Endothelial cell of umbilical vein (primary cell): Measurements from ENCODE around the gene GRK4. TPM values are rescaled to one million over a fixed set of nuclear protein-coding genes. Genes with fewer than 3 reads are reported as not detected.

ENCODE experiments used
- BruUV-seq: library from RNA; stranded (reverse); fragments of 400-500 nt; replicated peaks from 2 replicates; lab custom pipeline; 2021; lab: Mats Ljungman, UMichigan
- CTCF ChIA-PET: fragments of 300-600, 350-600 bp; sonication (Branson Sonifier 250); formaldehyde crosslinking; loops from one replicate; lab custom pipeline; 2021; ENCODE audit warnings: antibody characterized with exemption, inconsistent platforms; lab: Charles Lee
- POLR2A ChIA-PET: fragments of 300-600, 350-600 bp; sonication (Branson Sonifier 250); formaldehyde crosslinking; loops from one replicate; lab custom pipeline; 2021; ENCODE audit warnings: antibody characterized with exemption, inconsistent platforms; lab: Charles Lee
- DNase-seq: peaks from one replicate; pipeline ENCODE4 v3.0.0-alpha.2; 2011; ENCODE audit warnings: low read depth, low spot score
- FAIRE-seq: peaks from 2 replicates; lab custom pipeline; 2011; peaks lifted over from hg19 to GRCh38; lab: Jason Lieb, UNC
- H2AFZ ChIP-seq: 2 replicates; pipeline ENCODE4 v1.6.0; 2012; ENCODE audit warnings: low read depth, low read length, control low read depth, inconsistent platforms
- H3K27ac ChIP-seq: 2 replicates; pipeline ENCODE4 v1.5.1; 2011; ENCODE audit warnings: low read depth, mild to moderate bottlenecking, control low read depth, low read length, moderate library complexity; ENCODE audit not compliant: insufficient read depth
- H3K27me3 ChIP-seq, 2 experiments: 2 replicates each; pipeline versions ENCODE4 v1.6.0 to v1.6.1; 2011; ENCODE audit warnings: low read length in 2 of 2, mixed read lengths in 1 of 2; ENCODE audit not compliant: control insufficient read depth in 2 of 2, insufficient read depth in 2 of 2
- H3K36me3 ChIP-seq, 2 experiments: 2 replicates in 1 of 2; 3 replicates in 1 of 2; pipeline ENCODE4 v1.5.1; 2011; ENCODE audit warnings: low read length in 2 of 2, mild to moderate bottlenecking in 1 of 2, moderate library complexity in 1 of 2; ENCODE audit not compliant: control insufficient read depth in 2 of 2, insufficient read depth in 2 of 2; ENCODE audit errors: extremely low read depth in 1 of 2
- H3K4me1 ChIP-seq: 3 replicates; pipeline ENCODE4 v1.5.1; 2011; ENCODE audit warnings: mild to moderate bottlenecking, low read length; ENCODE audit not compliant: control insufficient read depth, insufficient read depth; ENCODE audit errors: extremely low read depth
- H3K4me2 ChIP-seq: 2 replicates; pipeline ENCODE4 v1.6.1; 2011; ENCODE audit warnings: low read length, control low read depth, mixed read lengths; ENCODE audit not compliant: insufficient read depth
- H3K4me3 ChIP-seq, 3 experiments: fragments of 200-600 bp in 1 of 3; sonication (generic), shearing (Covaris generic) in 1 of 3; replicated peaks in 1 of 3; 2 replicates each; pipeline ENCODE4 v1.5.1; 2011 to 2016; ENCODE audit warnings: control low read depth in 3 of 3, low read length in 3 of 3, mild to moderate bottlenecking in 2 of 3, inconsistent platforms in 1 of 3, low read depth in 1 of 3, moderate library complexity in 1 of 3; ENCODE audit not compliant: insufficient read depth in 1 of 3
- H3K79me2 ChIP-seq: 2 replicates; pipeline ENCODE4 v1.6.0; 2012; ENCODE audit warnings: low read length, inconsistent platforms; ENCODE audit not compliant: control insufficient read depth, insufficient read depth
- H3K9ac ChIP-seq: replicated peaks from 2 replicates; pipeline ENCODE3; 2011; ENCODE audit warnings: low read length, control low read depth; ENCODE audit not compliant: insufficient read depth; ENCODE audit errors: extremely low read depth
- H3K9me1 ChIP-seq: replicated peaks from 3 replicates; pipeline ENCODE4 v1.6.0; 2011; ENCODE audit warnings: mild to moderate bottlenecking, low read length; ENCODE audit not compliant: control insufficient read depth, insufficient read depth; ENCODE audit errors: extremely low read depth
- H3K9me3 ChIP-seq: replicated peaks from 2 replicates; pipeline ENCODE4 v1.5.1; 2012; ENCODE audit warnings: low read length, inconsistent platforms; ENCODE audit not compliant: control insufficient read depth, insufficient read depth
- H4K20me1 ChIP-seq: replicated peaks from 2 replicates; pipeline ENCODE3; 2011; ENCODE audit warnings: mild to moderate bottlenecking, low read length; ENCODE audit not compliant: control insufficient read depth, insufficient read depth; ENCODE audit errors: extremely low read depth
- CTCF ChIP-seq, 2 donors: IDR thresholded peaks; 1 replicate in 1 of 2; 2 replicates in 1 of 2; pipeline ENCODE4 v1.5.1; 2011; ENCODE audit warnings: low read length in 2 of 2, mild to moderate bottlenecking in 2 of 2, moderate library complexity in 2 of 2, control low read depth in 1 of 2, inconsistent platforms in 1 of 2, low read depth in 1 of 2; ENCODE audit not compliant: insufficient read depth in 1 of 2; ENCODE audit errors: extremely low read depth in 1 of 2
- EZH2 ChIP-seq: IDR thresholded peaks from 2 replicates; pipeline ENCODE4 v1.6.1; 2012; ENCODE audit warnings: borderline replicate concordance, low read depth, mild to moderate bottlenecking, moderate library complexity, low read length, inconsistent platforms; ENCODE audit not compliant: severe bottlenecking
- FOS ChIP-seq: IDR thresholded peaks from 2 replicates; pipeline ENCODE4 v1.6.1; 2011; ENCODE audit warnings: mild to moderate bottlenecking, low read length, moderate library complexity, borderline replicate concordance; ENCODE audit not compliant: insufficient read depth
- GATA2 ChIP-seq: IDR thresholded peaks from 2 replicates; pipeline ENCODE4 v1.7.0; 2011; ENCODE audit warnings: low read depth, mild to moderate bottlenecking, moderate library complexity, mixed read lengths, low read length; ENCODE audit not compliant: insufficient read length, insufficient read depth
- JUN ChIP-seq: IDR thresholded peaks from 2 replicates; pipeline ENCODE4 v1.6.1; 2011; ENCODE audit warnings: borderline replicate concordance, low read depth; ENCODE audit not compliant: insufficient read length, insufficient read depth
- MYC ChIP-seq: IDR thresholded peaks from one replicate; pipeline ENCODE4 v1.6.1; 2011; ENCODE audit warnings: mild to moderate bottlenecking, low read depth, low read length
- POLR2A ChIP-seq: IDR thresholded peaks from 2 replicates; pipeline ENCODE4 v1.6.1; 2012; ENCODE audit warnings: low read depth, mild to moderate bottlenecking, control low read depth, low read length
- POLR2AphosphoS5 ChIP-seq: IDR thresholded peaks from 2 replicates; pipeline ENCODE4 v1.6.1; 2012; ENCODE audit warnings: low read depth, mild to moderate bottlenecking, control low read depth, low read length, moderate library complexity; ENCODE audit not compliant: insufficient read depth
- dilution Hi-C: fragments of 300-500 bp; cut with MboI; formaldehyde crosslinking; loops from one replicate; pipeline ENCODE4 v1.15.0; 2019; ENCODE audit warnings: low sequenced_read_pairs; ENCODE audit not compliant: extremely low pct_ligation_motif_present
- intact Hi-C: fragments of 100-400 bp; cut with micrococcal nuclease; formaldehyde crosslinking; loops from one replicate; pipeline ENCODE4 v1.10.0; 2022
- polyA plus RNA-seq, 4 experiments: library from polyadenylated mRNA; depleted of rRNA in 3 of 4; stranded (reverse) in 3 of 4; unstranded in 1 of 4; fragments of >200 nt; gene quantifications; 2 replicates each; pipeline versions ENCODE4 v1.2.1 to v1.2.3, GENCODE V29; 2011 to 2012; ENCODE audit warnings: missing spikeins in 1 of 4
- total RNA-seq: library from RNA; stranded (reverse); gene quantifications from 2 replicates; pipeline ENCODE4 v1.2.3, GENCODE V29; 2021
- TF ChIP-seq, protein P1 (sequence below): IDR thresholded peaks from 2 replicates; pipeline ENCODE4 v1.6.1; 2011; ENCODE audit not compliant: insufficient read depth, insufficient read length

Gene GRK4
- total and polyA plus RNA-seq, 2 donors (not counting 3 experiments of a cell fraction or from before 2014, with no cell fraction given) = 3.1 to 6.3 TPM

GRCh38 chr4:2995546-2996265 is 32.3 kb downstream of the GRK4 start:
- Histone ChIP-seq H3K36me3 (no peaks in the 10 kb centered on the region), H3K27ac (no peak overlapping the region), H3K4me1 (no peaks in the 10 kb centered on the region), H3K4me3 (no peak overlapping the region), H3K79me2 (no peaks in the 10 kb centered on the region), H4K20me1 (no peaks in the 10 kb centered on the region), H3K9me3 (no peaks in the 10 kb centered on the region), H2AFZ (no peak overlapping the region), H3K4me2 (no peak overlapping the region), H3K9me1 (no peaks in the 10 kb centered on the region), H3K27me3 (peaks cover 3 to 5% of the 10 kb centered on the region in 2 experiments), H3K9ac (no peak overlapping the region)
- dilution Hi-C loops (no loop called here), intact Hi-C loops (no loop called here)
- CTCF ChIA-PET = interaction anchor here (1.2 to 2.2 kb wide), 3 partner anchors 13 to 17 kb away, joined by 4 to 8 read pairs (median 7); no protein-coding TSS in a partner anchor
- POLR2A ChIA-PET = interaction anchor here (0.6 kb wide), 1 partner anchor 8 kb away, joined by 4 read pairs; no protein-coding TSS in a partner anchor
- TF ChIP-seq MYC = no peak
- no peak for TF ChIP-seq FOS
- no peak for TF ChIP-seq POLR2AphosphoS5
- no peak for TF ChIP-seq GATA2
- TF ChIP-seq EZH2 = no peak
- DNase-seq (no peak), FAIRE-seq (no peak)
- no TSS peak for BruUV-seq

GRCh38 chr4:2996415-2996814 is 33.0 kb downstream of the GRK4 start:
- H3K4me3 ChIP-seq = no peak overlapping the region
- no peak overlapping the region for H2AFZ ChIP-seq
- CTCF ChIA-PET = interaction anchor here (1.2 to 2.2 kb wide), 3 partner anchors 12 to 18 kb away, joined by 4 to 8 read pairs (median 7); no protein-coding TSS in a partner anchor
- DNase-seq (no peak), FAIRE-seq (no peak)
- TF ChIP-seq FOS (no peak), JUN (no peak), CTCF (IDR thresholded peaks at IDR 0.05; ENCODE audit: extremely low read depth in 1 of 2, insufficient read depth in 1 of 2, low read depth in 1 of 2, low read length in 2 of 2) (no peak), EZH2 (no peak), POLR2A (no peak), POLR2AphosphoS5 (no peak), MYC (no peak), GATA2 (no peak)
- TF ChIP-seq, protein P1, sequence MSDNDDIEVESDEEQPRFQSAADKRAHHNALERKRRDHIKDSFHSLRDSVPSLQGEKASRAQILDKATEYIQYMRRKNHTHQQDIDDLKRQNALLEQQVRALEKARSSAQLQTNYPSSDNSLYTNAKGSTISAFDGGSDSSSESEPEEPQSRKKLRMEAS = no peak
- H3K4me2 ChIP-seq = no peak overlapping the region
- no peak overlapping the region for H3K9ac ChIP-seq
- POLR2A ChIA-PET = no interaction called here
- no peaks in the 10 kb centered on the region for H3K4me1 ChIP-seq
- H3K27ac ChIP-seq = no peak overlapping the region
- H3K27me3 ChIP-seq = peaks cover 0 to 5% of the 10 kb centered on the region in 2 experiments
- H3K9me3 ChIP-seq = no peaks in the 10 kb centered on the region
- H3K79me2 ChIP-seq = no peaks in the 10 kb centered on the region
- H3K9me1 ChIP-seq = no peaks in the 10 kb centered on the region
- dilution Hi-C loops = no loop called here
- intact Hi-C loops = no loop called here
- no peaks in the 10 kb centered on the region for H4K20me1 ChIP-seq
- BruUV-seq = no TSS peak
- no peaks in the 10 kb centered on the region for H3K36me3 ChIP-seq
